ENCODE measurements around the gene NEURL1B. TPM values are rescaled to one million over a fixed set of nuclear protein-coding genes. Genes with fewer than 3 reads are reported as not detected.

The NEURL1B gene
- polyA plus RNA-seq, 1 donor (not counting 4 experiments of a cell fraction or from before 2014, with no cell fraction given), result 0.43 TPM

DNA sequence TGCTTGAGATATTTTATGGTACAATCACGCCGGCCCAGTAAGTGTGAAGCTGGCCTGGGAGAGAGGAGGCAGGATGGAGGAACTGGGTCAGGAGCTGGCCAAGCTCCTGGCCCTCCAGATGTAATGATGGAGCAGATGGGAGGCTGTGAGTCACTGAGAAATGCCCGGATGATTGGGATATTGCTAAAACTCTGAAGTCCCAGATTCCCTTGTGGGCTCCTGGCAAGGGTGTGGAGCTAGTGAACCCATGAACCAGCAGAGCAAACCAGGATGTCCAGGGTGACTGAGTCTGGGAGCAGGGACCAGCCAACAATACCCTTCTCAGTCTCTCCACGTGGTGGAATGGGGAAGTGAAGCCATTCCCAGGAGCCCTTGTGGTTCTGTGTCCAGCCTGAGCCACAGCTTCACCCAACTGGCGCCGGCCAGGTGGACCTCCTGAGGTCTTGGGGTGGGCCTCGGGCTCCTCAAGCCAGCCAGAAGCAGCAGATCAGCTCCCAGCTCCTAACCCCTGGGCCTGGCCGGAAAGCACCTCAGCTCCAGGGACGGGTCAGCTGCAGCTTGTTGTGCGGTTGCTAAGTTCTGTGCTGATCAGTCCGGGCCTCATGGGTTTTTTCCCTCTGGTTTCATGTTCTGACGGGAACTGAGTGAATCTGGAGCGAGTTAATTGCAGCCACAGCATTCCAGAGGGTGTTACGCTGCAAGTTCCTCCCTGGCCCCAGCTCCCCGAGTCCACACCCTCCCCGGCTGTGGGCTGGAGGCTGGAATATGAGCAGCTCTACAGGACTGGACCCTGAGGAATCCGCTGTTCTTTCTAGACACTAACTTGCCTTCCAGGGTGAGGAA is 92.3 kb downstream of the NEURL1B start:
- H3K36me3 ChIP-seq (ENCODE audit: control insufficient read depth in 2 of 2, extremely low read depth in 1 of 2, insufficient read depth in 2 of 2, low read length in 2 of 2), result no peaks in the 10 kb centered on the region
- peak overlapping the region; percentile 67 for H3K4me2 ChIP-seq (ENCODE audit: control insufficient read depth, extremely low read depth, insufficient read depth, low read depth, low read length)
- H3K9me1 ChIP-seq (ENCODE audit: control insufficient read depth, extremely low read depth, insufficient read depth, low read length), result no peaks in the 10 kb centered on the region
- no peaks in the 10 kb centered on the region for H3K79me2 ChIP-seq (ENCODE audit: control insufficient read depth, insufficient read depth, low read length)
- peaks cover 32% of the 10 kb centered on the region for H3K4me1 ChIP-seq (ENCODE audit: control insufficient read depth, extremely low read depth, insufficient read depth, low read length)
- no peaks in the 10 kb centered on the region for H3K27me3 ChIP-seq (ENCODE audit: control insufficient read depth, extremely low read depth, insufficient read depth, low read length)
- peak overlapping the region in 2 of 3 experiments; percentile 10 to 11 for H3K4me3 ChIP-seq (ENCODE audit: control insufficient read depth in 2 of 3, extremely low read depth in 1 of 3, insufficient read depth in 2 of 3, low read depth in 1 of 3, low read length in 3 of 3)
- dilution Hi-C loops (cut with MboI; ENCODE audit: extremely low pct_ligation_motif_present, low sequenced_read_pairs), result no loop called here
- H3K27ac ChIP-seq (ENCODE audit: control insufficient read depth, insufficient read depth, low read length), result peak overlapping the region; percentile 98
- peak; percentile 93 for DNase-seq (ENCODE audit: low read depth, low spot score)
- H3K9ac ChIP-seq (ENCODE audit: control insufficient read depth, extremely low read depth, insufficient read depth, low read length), result peak overlapping the region; percentile 92
- peak; percentile 96 for FAIRE-seq
- no peaks in the 10 kb centered on the region for H4K20me1 ChIP-seq (ENCODE audit: control insufficient read depth, extremely low read depth, insufficient read depth, low read length)
- TF ChIP-seq, protein P1, sequence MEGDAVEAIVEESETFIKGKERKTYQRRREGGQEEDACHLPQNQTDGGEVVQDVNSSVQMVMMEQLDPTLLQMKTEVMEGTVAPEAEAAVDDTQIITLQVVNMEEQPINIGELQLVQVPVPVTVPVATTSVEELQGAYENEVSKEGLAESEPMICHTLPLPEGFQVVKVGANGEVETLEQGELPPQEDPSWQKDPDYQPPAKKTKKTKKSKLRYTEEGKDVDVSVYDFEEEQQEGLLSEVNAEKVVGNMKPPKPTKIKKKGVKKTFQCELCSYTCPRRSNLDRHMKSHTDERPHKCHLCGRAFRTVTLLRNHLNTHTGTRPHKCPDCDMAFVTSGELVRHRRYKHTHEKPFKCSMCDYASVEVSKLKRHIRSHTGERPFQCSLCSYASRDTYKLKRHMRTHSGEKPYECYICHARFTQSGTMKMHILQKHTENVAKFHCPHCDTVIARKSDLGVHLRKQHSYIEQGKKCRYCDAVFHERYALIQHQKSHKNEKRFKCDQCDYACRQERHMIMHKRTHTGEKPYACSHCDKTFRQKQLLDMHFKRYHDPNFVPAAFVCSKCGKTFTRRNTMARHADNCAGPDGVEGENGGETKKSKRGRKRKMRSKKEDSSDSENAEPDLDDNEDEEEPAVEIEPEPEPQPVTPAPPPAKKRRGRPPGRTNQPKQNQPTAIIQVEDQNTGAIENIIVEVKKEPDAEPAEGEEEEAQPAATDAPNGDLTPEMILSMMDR (optimal IDR thresholded peaks at IDR 0.05 in 1 of 3, IDR thresholded peaks at IDR 0.05 in 1 of 3, conservative IDR thresholded peaks at IDR 0.05 in 1 of 3; ENCODE audit: extremely low read depth in 1 of 3, insufficient read depth in 2 of 3, low read length in 3 of 3), result no peak
- TF ChIP-seq EZH2 (IDR thresholded peaks at IDR 0.05; ENCODE audit: low read length), result no peak
- no peaks in the 10 kb centered on the region for H3K9me3 ChIP-seq (ENCODE audit: control insufficient read depth, low read depth, low read length)
- H2AFZ ChIP-seq (ENCODE audit: control insufficient read depth, low read length), result peak overlapping the region; percentile 4

DNA sequence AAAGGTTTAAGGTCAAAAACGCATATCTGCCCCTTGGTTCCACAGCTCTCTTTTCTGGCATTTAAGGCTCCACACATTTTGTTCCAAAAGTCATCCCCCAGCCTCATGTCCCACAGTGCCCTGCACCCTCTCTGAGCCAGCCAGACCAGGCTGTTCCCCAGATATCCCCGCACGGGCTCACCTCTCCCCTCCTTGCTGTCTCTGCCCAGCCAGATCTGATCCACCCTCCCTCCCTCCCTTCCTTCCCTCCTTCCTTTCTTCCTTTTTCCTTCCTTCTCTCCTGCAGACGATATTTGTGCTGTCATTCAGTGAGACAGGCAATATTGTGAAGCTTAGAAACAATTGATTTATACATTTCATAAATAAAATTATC is 92.9 kb downstream of the NEURL1B start:
- H3K36me3 ChIP-seq (ENCODE audit: control insufficient read depth in 2 of 2, extremely low read depth in 1 of 2, insufficient read depth in 2 of 2, low read length in 2 of 2), result no peaks in the 10 kb centered on the region
- H3K4me2 ChIP-seq (ENCODE audit: control insufficient read depth, extremely low read depth, insufficient read depth, low read depth, low read length), result peak overlapping the region; percentile 67
- peak overlapping the region; percentile 92 for H3K9ac ChIP-seq (ENCODE audit: control insufficient read depth, extremely low read depth, insufficient read depth, low read length)
- peak overlapping the region in 1 of 3 experiments; percentile 11 for H3K4me3 ChIP-seq (ENCODE audit: control insufficient read depth in 2 of 3, extremely low read depth in 1 of 3, insufficient read depth in 2 of 3, low read depth in 1 of 3, low read length in 3 of 3)
- DNase-seq (ENCODE audit: low read depth, low spot score) (no peak), FAIRE-seq (no peak)
- TF ChIP-seq, protein P1 (optimal IDR thresholded peaks at IDR 0.05 in 1 of 3, IDR thresholded peaks at IDR 0.05 in 1 of 3, conservative IDR thresholded peaks at IDR 0.05 in 1 of 3; ENCODE audit: extremely low read depth in 1 of 3, insufficient read depth in 2 of 3, low read length in 3 of 3), result no peak
- TF ChIP-seq EZH2 (IDR thresholded peaks at IDR 0.05; ENCODE audit: low read length), result no peak
- no peaks in the 10 kb centered on the region for H3K79me2 ChIP-seq (ENCODE audit: control insufficient read depth, insufficient read depth, low read length)
- H4K20me1 ChIP-seq (ENCODE audit: control insufficient read depth, extremely low read depth, insufficient read depth, low read length), result no peaks in the 10 kb centered on the region
- no peaks in the 10 kb centered on the region for H3K27me3 ChIP-seq (ENCODE audit: control insufficient read depth, extremely low read depth, insufficient read depth, low read length)
- dilution Hi-C loops (cut with MboI; ENCODE audit: extremely low pct_ligation_motif_present, low sequenced_read_pairs), result no loop called here
- no peak overlapping the region for H2AFZ ChIP-seq (ENCODE audit: control insufficient read depth, low read length)
- H3K4me1 ChIP-seq (ENCODE audit: control insufficient read depth, extremely low read depth, insufficient read depth, low read length), result peaks cover 32% of the 10 kb centered on the region
- H3K9me3 ChIP-seq (ENCODE audit: control insufficient read depth, low read depth, low read length), result no peaks in the 10 kb centered on the region
- H3K27ac ChIP-seq (ENCODE audit: control insufficient read depth, insufficient read depth, low read length), result peak overlapping the region; percentile 98
- H3K9me1 ChIP-seq (ENCODE audit: control insufficient read depth, extremely low read depth, insufficient read depth, low read length), result no peaks in the 10 kb centered on the region

All from keratinocyte (primary cell).